ENCODE results near the gene RALGPS1.

The RALGPS1 gene

DNA sequence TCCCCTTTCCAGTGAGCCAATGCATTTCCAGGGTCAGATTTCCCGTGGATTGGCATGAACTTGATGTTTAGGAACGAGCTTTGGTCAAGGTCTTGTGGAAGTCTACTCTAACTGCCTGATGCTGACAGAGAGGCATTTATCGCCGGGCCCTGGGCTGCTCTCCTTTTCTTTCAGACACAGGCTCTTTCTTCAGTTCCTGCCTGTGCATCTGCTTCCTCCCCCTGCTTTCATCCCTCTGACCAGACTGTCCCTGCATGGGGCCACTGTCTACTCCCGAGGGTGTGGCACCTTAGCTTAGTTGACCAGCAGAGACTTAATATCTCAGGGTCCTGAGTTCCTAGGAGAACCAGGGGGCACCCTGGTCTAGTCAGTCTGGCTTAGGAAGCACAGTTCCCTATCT, 41.2 kb downstream of the RALGPS1 start:
- peak in 4 of 58 donors; percentile 8 to 19 (median 11) for DNase-seq

- no peak for DNase-seq
These were observed 42.5 kb downstream of the RALGPS1 start for GRCh38 chr9:126956917-126957686.

DNA sequence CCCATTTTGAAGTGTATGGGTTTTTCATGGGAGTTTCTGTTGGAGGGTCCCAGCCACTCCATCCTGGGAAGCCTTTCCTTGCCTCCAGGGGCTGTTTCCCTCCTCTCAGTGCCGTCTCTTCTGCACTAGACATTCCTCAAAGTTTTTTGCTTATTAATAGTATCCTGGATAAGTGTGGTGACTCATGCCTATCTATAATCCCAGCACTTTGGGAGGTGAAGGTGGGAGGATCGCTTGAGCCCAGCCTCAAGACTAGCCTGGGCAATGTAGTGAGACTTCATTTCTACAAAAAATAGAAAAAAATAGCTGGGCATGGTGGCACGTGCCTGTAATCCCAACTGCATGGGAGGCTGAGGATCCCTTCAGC, 43.1 kb downstream of the RALGPS1 start:
- DNase-seq, result no peak

DNA sequence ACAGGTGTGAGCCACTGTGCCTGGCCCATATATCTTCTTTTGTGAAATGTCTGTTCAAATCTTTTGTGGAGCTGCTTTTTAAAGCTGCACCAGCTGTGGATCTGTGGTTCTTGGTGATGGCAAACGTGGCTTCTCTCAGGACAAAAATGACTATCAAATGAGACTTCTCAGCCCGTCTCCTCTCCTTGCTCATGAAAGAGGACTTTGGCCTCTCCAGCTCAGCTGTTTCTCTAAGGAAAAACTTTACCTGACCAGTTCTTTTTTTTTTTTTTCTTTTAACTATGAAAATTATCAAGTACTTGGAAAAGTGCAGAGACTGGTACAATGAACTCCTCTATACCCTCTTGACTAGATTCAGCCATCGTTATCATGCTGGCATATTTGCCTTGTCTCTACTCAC, 44.8 kb downstream of the RALGPS1 start:
- no peak for DNase-seq

DNA sequence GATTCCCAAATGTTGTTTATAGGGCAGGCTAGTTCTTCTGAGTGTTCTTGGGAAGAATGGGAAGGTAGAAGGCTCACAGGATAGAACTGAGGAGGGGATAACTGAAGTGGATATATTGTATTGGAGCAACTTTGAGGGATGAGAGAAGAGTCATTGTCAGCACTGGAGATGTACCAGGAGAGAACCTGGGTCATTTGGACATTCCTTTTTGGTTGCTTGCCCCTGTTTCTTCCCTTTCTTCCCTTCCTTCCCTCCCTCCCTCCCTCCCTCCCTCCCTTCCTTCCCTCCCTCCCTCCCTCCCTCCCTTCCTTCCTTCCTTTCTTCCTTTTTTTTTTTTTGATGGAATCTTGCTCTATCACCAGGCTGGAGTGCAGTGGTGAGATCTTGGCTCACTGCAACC, 45.3 kb downstream of the RALGPS1 start:
- no peak for DNase-seq

GRCh38 chr9:126962336-126962735, 47.8 kb downstream of the RALGPS1 start:
- DNase-seq, result no peak

GRCh38 chr9:126965077-126965476, 50.5 kb downstream of the RALGPS1 start:
- no peak for DNase-seq

DNA sequence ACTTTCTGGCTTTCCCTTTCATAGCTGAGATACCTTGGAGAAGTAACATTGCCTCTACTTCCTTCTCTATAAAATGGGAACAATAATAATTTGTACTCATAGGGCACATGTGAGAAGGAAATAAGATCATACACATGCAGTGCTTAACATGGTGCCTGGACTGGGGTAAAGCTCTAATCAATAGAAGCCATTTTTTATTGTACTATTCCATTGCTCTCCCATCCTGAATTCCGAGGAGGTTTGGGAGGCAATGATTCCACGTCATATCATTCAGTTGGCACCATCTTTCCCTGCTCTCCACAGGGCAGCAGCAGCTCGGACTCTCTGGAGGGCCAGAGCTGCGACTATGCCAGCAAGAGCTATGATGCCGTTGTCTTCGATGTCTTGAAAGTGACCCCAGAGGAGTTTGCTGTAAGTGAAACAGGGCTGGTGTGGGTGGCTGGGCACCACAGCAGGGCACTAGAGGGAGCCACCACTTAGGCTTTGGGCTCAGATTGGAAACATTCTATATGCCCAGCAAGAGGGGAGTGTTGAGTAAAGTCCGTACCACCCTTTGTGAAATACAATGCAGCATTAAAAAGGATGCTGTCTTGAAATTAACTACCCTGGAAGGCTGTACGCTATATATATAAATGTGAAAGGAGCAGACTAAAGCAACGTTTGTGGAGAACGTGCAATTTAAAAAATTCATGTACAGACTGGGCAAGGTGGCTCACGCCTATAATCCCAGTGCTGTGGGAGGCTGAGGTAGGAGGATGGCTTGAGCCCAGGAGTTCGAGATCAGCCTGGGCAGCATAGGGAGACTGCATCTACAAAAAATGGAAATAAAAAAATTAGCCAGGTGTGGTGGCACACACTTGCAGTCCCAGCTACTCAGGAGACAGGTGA, 51.2 kb downstream of the RALGPS1 start:
- peak in 26 of 58 donors; percentile 6 to 55 (median 22) for DNase-seq

DNA sequence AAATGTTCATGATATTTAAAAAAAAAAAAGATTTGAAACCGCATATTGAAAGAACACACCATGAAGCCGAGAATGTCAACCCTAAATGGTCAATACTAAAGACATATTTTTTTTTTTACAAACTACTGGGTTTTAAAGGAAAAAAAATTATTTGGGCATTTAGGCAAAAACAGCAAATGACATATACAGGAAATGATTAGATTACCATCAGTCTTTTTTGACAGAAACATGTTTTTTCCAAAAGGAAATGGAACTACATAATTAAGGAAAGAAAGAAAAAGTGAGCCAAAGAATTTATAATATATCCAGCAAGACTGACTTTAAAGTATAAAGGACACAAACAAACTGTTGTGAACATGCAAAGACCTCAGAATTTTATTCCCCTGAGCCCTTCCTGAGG, 56.7 kb downstream of the RALGPS1 start:
- no peak for DNase-seq

GRCh38 chr9:126973651-126974529, 59.3 kb downstream of the RALGPS1 start:
- no peak for DNase-seq

- DNase-seq, result no peak
These were observed 60.0 kb downstream of the RALGPS1 start for GRCh38 chr9:126974594-126974993.

GRCh38 chr9:126975327-126976220, 61.0 kb downstream of the RALGPS1 start:
- DNase-seq, result no peak

GRCh38 chr9:126979461-126979860, 64.9 kb downstream of the RALGPS1 start:
- no peak for DNase-seq

GRCh38 chr9:126980231-126980630, 65.6 kb downstream of the RALGPS1 start:
- no peak for DNase-seq

- no peak for DNase-seq
These were observed 66.6 kb downstream of the RALGPS1 start for GRCh38 chr9:126981218-126981617.

- no peak for DNase-seq
These were observed 67.8 kb downstream of the RALGPS1 start for GRCh38 chr9:126982215-126983002.

DNA sequence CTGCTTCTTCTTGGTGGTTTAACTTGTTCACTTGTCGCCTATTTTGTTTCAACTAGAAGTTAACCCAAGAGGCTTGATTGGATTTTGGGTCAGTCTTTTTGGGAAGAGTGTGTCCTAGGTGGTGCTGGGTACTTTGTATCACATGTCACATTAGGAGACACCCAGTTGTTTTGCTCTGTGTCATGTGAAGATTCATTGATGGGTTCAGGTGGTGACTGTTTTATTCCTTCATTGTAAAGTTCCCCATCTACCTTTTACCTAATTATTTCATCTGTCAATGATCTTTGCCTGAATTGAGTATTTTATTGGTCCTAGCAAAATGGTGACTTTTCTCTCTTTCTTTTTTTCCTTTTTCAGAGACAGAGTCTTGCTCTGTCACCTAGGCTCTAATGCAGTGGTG, 69.2 kb downstream of the RALGPS1 start:
- no peak for DNase-seq

DNA sequence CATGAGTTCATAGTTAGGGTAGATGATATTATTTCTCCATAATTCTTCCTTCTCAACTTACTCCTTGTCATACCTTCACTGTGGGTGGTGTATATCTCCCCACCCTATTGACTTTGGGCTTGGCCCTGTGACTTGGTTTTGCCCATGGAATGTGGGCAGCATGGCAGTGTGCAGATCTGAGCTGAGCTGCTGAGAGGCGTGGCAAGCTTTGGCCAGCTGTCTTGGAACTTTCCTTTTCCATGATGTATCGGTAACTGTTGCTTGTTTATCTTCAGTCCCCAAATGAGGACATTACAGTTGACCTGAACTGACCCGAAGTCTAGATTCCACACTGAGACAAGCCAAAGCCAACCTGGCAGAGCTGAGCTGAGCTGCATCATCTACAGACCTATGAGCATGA, 70.4 kb downstream of the RALGPS1 start:
- no peak for DNase-seq

DNA sequence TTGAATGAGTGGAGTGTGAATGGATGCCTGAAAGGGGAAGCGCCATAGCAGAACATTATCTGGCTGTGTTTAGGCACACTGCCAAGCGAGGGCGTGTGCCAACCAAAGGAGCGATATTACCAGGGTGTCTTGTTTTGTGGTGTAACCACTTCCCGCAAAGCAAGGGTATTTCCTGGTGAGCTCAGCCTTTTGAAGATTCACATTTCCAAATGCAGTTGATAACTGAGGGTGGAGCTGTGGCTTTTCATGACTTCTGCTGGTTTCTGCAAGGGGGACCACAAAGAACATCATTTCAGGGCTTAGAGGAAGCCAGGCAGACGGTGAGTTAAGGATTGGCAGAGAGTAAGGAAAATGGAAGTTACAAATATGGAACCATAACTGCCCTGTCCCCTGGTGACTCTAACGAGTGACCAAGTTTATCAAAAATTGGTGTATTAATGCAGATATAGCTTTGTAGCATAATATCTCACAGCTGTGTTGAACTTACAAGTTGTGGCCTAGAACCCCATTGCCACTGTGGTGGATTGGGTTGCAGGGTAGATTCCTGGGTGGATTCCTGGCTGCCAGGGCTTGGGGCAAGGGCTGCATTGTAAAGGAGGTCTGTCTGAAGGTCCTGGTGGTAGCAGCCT, 71.4 kb downstream of the RALGPS1 start:
- peak in 6 of 58 donors; percentile 5 to 52 (median 14) for DNase-seq
